ENCODE measurements around the gene LHX6. TPM values are rescaled to one million over a fixed set of nuclear protein-coding genes. Genes with fewer than 3 reads are reported as not detected.
A peak's percentile ranks its signal among the peaks of the same experiment; 100 is the strongest.

The LHX6 gene
- total and polyA plus RNA-seq, 2 of the 13 experiments (the other 11 are each of a cell fraction or from before 2014, with no cell fraction given): 1.1 to 1.3 TPM

DNA sequence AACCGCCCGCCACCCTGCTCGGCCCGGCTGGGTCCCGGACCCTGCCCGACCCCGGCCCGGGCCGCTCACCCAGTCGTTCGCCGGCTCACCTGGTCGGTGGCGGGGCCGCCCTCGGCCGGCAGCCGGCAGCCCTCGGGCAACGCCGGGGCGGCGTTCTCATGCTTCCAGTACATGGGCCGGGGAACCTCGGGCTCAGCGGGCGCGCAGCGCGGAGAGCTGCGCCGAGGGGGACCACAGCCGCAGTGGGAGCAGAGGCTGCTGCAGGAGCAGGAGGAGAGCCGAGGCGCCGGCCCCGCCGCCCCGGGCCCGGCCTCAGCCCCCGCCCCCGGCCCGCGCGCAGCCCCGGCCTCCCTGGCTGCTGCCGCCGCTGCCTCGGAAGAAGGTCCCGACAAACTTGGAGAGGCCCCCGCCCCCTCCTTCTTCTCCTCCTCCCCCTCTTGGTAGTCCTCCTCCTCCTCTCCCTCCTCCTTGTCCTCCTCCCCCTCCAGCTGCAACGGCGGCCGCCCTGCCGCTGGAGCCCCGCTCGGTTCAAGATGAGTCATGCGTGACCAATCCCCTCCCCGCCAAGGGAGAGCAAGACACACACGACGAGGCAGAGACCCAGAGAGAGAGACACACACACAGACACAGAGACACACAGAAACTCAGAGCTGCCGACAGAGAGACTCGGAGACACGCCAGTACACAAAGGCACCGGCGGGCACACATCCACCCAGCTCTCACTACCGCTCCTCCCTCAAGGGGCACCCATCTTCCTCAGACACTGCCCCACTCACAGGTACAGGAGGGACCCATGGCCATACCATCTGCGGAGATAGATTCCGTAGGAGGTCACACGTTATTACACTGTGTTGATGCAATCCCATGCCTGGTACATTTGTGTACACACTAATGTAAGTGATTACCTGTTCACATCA, at the start of gene LHX6 (continued):
- peak; percentile 24; the same call in 1 of the 2 replicates for TF ChIP-seq UBTF (CRISPR knock-in tag; IDR thresholded peaks at IDR 0.05)
- no peak for TF ChIP-seq SP140L (CRISPR knock-in tag; IDR thresholded peaks at IDR 0.05; ENCODE audit: borderline replicate concordance)
- TF ChIP-seq RFXAP (CRISPR knock-in tag; IDR thresholded peaks at IDR 0.05; ENCODE audit: borderline replicate concordance): no peak
- no peak for TF ChIP-seq ZNF607 (CRISPR knock-in tag; IDR thresholded peaks at IDR 0.05; ENCODE audit: borderline replicate concordance)
- TF ChIP-seq ZNF121 (CRISPR knock-in tag; IDR thresholded peaks at IDR 0.05): no peak
- TF ChIP-seq, protein P1, sequence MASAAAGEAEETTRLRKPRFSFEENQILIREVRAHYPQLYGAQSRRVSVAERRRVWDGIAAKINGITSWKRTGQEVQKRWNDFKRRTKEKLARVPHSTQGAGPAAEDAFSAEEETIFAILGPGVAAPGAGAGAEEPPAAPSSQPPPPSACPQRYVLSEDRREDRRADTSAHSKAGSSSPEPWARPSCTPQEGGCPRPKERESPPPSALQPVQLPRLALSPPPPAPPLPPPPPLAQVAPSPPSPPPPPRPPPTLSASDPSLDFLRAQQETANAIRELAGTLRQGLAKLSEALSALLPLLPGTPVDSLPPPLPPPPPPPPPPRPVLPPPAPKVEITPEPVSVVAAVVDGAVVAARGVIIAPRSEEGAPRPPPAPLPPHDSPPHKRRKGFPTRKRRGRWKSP (CRISPR knock-in tag; IDR thresholded peaks at IDR 0.05): no peak
- TF ChIP-seq, protein P2, sequence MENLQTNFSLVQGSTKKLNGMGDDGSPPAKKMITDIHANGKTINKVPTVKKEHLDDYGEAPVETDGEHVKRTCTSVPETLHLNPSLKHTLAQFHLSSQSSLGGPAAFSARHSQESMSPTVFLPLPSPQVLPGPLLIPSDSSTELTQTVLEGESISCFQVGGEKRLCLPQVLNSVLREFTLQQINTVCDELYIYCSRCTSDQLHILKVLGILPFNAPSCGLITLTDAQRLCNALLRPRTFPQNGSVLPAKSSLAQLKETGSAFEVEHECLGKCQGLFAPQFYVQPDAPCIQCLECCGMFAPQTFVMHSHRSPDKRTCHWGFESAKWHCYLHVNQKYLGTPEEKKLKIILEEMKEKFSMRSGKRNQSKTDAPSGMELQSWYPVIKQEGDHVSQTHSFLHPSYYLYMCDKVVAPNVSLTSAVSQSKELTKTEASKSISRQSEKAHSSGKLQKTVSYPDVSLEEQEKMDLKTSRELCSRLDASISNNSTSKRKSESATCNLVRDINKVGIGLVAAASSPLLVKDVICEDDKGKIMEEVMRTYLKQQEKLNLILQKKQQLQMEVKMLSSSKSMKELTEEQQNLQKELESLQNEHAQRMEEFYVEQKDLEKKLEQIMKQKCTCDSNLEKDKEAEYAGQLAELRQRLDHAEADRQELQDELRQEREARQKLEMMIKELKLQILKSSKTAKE (CRISPR knock-in tag; IDR thresholded peaks at IDR 0.05; ENCODE audit: borderline replicate concordance): no peak
- no peak for TF ChIP-seq ZNF552 (CRISPR knock-in tag; IDR thresholded peaks at IDR 0.05; ENCODE audit: borderline replicate concordance)
- TF ChIP-seq, protein P3, sequence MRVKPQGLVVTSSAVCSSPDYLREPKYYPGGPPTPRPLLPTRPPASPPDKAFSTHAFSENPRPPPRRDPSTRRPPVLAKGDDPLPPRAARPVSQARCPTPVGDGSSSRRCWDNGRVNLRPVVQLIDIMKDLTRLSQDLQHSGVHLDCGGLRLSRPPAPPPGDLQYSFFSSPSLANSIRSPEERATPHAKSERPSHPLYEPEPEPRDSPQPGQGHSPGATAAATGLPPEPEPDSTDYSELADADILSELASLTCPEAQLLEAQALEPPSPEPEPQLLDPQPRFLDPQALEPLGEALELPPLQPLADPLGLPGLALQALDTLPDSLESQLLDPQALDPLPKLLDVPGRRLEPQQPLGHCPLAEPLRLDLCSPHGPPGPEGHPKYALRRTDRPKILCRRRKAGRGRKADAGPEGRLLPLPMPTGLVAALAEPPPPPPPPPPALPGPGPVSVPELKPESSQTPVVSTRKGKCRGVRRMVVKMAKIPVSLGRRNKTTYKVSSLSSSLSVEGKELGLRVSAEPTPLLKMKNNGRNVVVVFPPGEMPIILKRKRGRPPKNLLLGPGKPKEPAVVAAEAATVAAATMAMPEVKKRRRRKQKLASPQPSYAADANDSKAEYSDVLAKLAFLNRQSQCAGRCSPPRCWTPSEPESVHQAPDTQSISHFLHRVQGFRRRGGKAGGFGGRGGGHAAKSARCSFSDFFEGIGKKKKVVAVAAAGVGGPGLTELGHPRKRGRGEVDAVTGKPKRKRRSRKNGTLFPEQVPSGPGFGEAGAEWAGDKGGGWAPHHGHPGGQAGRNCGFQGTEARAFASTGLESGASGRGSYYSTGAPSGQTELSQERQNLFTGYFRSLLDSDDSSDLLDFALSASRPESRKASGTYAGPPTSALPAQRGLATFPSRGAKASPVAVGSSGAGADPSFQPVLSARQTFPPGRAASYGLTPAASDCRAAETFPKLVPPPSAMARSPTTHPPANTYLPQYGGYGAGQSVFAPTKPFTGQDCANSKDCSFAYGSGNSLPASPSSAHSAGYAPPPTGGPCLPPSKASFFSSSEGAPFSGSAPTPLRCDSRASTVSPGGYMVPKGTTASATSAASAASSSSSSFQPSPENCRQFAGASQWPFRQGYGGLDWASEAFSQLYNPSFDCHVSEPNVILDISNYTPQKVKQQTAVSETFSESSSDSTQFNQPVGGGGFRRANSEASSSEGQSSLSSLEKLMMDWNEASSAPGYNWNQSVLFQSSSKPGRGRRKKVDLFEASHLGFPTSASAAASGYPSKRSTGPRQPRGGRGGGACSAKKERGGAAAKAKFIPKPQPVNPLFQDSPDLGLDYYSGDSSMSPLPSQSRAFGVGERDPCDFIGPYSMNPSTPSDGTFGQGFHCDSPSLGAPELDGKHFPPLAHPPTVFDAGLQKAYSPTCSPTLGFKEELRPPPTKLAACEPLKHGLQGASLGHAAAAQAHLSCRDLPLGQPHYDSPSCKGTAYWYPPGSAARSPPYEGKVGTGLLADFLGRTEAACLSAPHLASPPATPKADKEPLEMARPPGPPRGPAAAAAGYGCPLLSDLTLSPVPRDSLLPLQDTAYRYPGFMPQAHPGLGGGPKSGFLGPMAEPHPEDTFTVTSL (CRISPR knock-in tag; IDR thresholded peaks at IDR 0.05; ENCODE audit: borderline replicate concordance): no peak
- TF ChIP-seq ZNF263 (CRISPR knock-in tag; IDR thresholded peaks at IDR 0.05): peak; percentile 85

Measured in HepG2 (cell line).